BE2C (cell line): ENCODE data around the gene STARD3.
A peak's percentile ranks its signal among the peaks of the same experiment; 100 is the strongest.

Source experiments
- DNase-seq: peaks from one replicate; pipeline ENCODE4 v3.0.0-alpha.2; 2020
- H3K27me3 ChIP-seq: fragments of 250-450 bp; sonication (Bioruptor Pico); 2 replicates; pipeline ENCODE4 v1.5.1; 2020; ENCODE audit warnings: mild to moderate bottlenecking
- H3K36me3 ChIP-seq: fragments of 250-450 bp; sonication (Bioruptor Pico); 2 replicates; pipeline ENCODE4 v1.5.1; 2020; ENCODE audit warnings: mild to moderate bottlenecking
- H3K4me1 ChIP-seq: fragments of 250-450 bp; sonication (Bioruptor Pico); 2 replicates; pipeline ENCODE4 v1.5.1; 2020
- H3K4me3 ChIP-seq: 2 replicates; pipeline ENCODE4 v1.5.1; 2011; ENCODE audit warnings: low read depth, low read length
- H3K9me3 ChIP-seq: fragments of 250-450 bp; sonication (Bioruptor Pico); 2 replicates; pipeline ENCODE4 v1.5.1; 2020
- TF ChIP-seq, protein P1 (sequence below): IDR thresholded peaks from 2 replicates; pipeline ENCODE4 v1.5.1; 2012; ENCODE audit warnings: mild to moderate bottlenecking, low read depth, low read length

Gene STARD3

DNA sequence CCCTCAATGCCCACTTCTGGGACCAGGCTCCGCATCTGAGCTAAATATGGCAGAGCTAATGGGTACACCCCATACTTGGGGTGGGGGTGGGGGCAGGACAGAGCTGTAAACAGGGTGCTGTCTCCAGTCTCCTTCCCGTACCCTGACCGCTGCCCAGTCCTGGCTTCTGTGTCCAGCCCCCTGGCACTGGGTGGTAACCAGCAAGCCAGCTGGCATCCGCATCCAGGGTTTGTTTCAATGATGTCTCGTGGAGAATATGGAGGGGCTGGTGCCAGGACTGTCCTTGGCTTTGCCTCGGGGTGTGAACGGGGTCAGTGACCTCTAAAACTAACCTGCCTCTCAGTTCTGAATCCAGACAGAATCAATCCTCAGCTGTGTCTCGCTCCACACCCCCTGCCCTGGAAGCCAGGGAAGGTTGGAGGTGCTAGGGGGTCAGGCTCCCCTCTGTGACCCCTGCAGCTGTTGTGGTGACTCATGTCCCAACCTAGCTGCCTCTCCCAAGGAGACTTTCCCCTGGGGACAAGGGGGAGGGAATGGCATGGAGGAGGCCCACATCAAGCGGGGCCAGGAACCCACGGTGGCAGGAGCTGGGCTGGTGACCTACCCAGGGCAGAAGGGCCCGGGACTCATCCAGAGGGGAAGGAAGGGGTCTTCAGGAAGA lies 29.8 kb downstream of the STARD3 start:
- Histone ChIP-seq H3K4me1 (peaks cover 9% of the 10 kb centered on the region), H3K4me3 (no peak overlapping the region), H3K36me3 (no peaks in the 10 kb centered on the region), H3K27me3 (peaks cover 15% of the 10 kb centered on the region; the same call in 1 of the 2 replicates), H3K9me3 (no peaks in the 10 kb centered on the region)
- TF ChIP-seq, protein P1, sequence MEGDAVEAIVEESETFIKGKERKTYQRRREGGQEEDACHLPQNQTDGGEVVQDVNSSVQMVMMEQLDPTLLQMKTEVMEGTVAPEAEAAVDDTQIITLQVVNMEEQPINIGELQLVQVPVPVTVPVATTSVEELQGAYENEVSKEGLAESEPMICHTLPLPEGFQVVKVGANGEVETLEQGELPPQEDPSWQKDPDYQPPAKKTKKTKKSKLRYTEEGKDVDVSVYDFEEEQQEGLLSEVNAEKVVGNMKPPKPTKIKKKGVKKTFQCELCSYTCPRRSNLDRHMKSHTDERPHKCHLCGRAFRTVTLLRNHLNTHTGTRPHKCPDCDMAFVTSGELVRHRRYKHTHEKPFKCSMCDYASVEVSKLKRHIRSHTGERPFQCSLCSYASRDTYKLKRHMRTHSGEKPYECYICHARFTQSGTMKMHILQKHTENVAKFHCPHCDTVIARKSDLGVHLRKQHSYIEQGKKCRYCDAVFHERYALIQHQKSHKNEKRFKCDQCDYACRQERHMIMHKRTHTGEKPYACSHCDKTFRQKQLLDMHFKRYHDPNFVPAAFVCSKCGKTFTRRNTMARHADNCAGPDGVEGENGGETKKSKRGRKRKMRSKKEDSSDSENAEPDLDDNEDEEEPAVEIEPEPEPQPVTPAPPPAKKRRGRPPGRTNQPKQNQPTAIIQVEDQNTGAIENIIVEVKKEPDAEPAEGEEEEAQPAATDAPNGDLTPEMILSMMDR = no peak
- DNase-seq = no peak

DNA sequence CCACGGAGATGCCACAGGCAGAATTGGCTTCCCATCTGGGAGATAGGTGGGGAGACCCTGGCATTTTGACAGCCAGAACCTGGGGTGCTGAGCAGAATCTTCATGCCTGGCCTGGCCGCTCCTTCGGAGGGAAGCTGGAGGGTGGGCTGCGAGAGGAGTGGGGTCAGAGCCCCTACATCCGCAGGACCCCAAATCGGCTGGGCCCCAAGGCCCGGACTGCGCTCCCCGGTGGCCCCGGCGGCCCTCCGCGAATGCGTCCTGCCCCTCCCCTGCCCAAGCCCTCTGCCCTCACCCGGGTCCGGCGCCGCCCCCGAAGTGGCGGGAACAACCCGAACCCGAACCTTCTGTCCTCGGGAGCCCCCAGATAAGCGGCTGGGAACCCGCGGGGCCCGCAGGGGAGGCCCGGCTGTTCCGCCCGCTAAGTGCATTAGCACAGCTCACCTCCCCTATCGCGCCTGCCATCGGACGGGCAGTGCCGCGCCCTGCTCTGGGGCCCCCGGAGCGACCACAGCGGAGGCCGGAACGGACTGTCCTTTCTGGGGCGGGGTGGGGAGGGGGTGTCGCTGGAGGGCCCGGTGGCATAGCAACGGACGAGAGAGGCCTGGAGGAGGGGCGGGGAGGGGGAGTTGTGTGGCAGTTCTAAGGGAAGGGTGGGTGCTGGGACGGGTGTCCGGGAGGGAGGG lies 30.5 kb downstream of the STARD3 start:
- Histone ChIP-seq H3K9me3 (no peaks in the 10 kb centered on the region), H3K4me3 (peak overlapping the region; percentile 53), H3K36me3 (no peaks in the 10 kb centered on the region), H3K4me1 (peaks cover 9% of the 10 kb centered on the region), H3K27me3 (peaks cover 15% of the 10 kb centered on the region; the same call in 1 of the 2 replicates)
- TF ChIP-seq, protein P1 = no peak
- DNase-seq = peak; percentile 38

GRCh38 chr17:39667945-39668924 lies 31.3 kb downstream of the STARD3 start, which contains the start of gene PNMT:
Gene PNMT (plus strand): TSS chr17:39668453. CDS start chr17:39668476, 23 bp downstream.
- Histone ChIP-seq H3K4me3 (peak within 1 kb of the TSS; percentile 53), H3K9me3 (no peaks in the 10 kb centered on the region), H3K4me1 (peaks cover 9% of the 10 kb centered on the region), H3K36me3 (no peaks in the 10 kb centered on the region), H3K27me3 (peaks cover 15% of the 10 kb centered on the region; the same call in 1 of the 2 replicates)
- peak; percentile 88 for DNase-seq
- TF ChIP-seq, protein P1 = peak; percentile 68

DNA sequence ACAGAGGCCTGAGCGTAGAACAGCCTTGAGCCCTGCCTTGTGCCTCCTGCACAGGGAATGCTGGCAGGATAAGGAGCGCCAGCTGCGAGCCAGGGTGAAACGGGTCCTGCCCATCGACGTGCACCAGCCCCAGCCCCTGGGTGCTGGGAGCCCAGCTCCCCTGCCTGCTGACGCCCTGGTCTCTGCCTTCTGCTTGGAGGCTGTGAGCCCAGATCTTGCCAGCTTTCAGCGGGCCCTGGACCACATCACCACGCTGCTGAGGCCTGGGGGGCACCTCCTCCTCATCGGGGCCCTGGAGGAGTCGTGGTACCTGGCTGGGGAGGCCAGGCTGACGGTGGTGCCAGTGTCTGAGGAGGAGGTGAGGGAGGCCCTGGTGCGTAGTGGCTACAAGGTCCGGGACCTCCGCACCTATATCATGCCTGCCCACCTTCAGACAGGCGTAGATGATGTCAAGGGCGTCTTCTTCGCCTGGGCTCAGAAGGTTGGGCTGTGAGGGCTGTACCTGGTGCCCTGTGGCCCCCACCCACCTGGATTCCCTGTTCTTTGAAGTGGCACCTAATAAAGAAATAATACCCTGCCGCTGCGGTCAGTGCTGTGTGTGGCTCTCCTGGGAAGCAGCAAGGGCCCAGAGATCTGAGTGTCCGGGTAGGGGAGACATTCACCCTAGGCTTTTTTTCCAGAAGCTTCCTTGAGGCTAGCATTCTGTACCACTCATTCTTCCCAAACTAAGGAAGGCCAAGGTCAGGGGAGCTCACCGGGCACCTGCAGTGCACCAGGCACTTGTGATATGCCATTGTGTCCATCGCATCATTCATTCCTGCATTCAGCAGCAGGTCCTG lies 33.2 kb downstream of the STARD3 start:
- Histone ChIP-seq H3K27me3 (peaks cover 15% of the 10 kb centered on the region; the same call in 1 of the 2 replicates), H3K4me3 (no peak overlapping the region), H3K4me1 (peaks cover 9% of the 10 kb centered on the region), H3K9me3 (no peaks in the 10 kb centered on the region), H3K36me3 (no peaks in the 10 kb centered on the region)
- TF ChIP-seq, protein P1 = no peak
- no peak for DNase-seq

DNA sequence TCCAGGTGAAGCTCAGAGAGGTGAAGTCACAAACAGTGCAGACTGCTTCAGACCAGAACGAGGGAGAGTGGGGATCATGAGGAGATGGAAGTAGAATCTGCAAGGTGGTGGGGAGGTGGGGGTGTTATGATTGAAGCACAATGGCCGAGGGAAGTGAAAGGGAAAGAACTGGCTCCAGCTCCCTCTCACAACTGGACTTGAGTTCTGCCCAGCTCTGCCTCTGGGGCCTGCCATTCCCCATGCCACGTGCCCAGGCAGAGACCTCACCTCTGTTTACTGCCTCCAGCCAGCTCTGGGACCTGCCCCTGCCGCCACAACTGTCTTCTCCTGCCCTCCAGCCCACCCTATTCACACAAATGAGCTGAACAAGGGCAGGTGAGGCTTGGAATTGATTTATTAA lies 33.8 kb downstream of the STARD3 start:
- H3K36me3 ChIP-seq = no peaks in the 10 kb centered on the region
- H3K9me3 ChIP-seq = no peaks in the 10 kb centered on the region
- peaks cover 9% of the 10 kb centered on the region for H3K4me1 ChIP-seq
- DNase-seq = no peak
- TF ChIP-seq, protein P1 = no peak
- peaks cover 15% of the 10 kb centered on the region; the same call in 1 of the 2 replicates for H3K27me3 ChIP-seq
- no peak overlapping the region for H3K4me3 ChIP-seq
